HG02759 (cell line): Measurements from ENCODE around the gene CYP2S1.
"Not testable (repeated sequence)": the region's sequence is repeated elsewhere in the genome, so short reads cannot be mapped to it uniquely, and the experiment has no call there.

Source experiments
- ATAC-seq: cut with Tn5 transposase; IDR thresholded peaks from one replicate; pipeline ENCODE4 v1.9.1; 2021; ENCODE audit warnings: mild to moderate bottlenecking, moderate library complexity; ENCODE audit not compliant: unreplicated experiment

The CYP2S1 gene

GRCh38 chr19:41192574-41193429 is at the start of gene CYP2S1:
Gene CYP2S1, plus strand, starts transcription at chr19:41193219. Its CDS starts 46 bp downstream, at chr19:41193265.
- no peak for ATAC-seq

- no peak for ATAC-seq
Measured at GRCh38 chr19:41144403-41144802, 48.6 kb upstream of the CYP2S1 start.

DNA sequence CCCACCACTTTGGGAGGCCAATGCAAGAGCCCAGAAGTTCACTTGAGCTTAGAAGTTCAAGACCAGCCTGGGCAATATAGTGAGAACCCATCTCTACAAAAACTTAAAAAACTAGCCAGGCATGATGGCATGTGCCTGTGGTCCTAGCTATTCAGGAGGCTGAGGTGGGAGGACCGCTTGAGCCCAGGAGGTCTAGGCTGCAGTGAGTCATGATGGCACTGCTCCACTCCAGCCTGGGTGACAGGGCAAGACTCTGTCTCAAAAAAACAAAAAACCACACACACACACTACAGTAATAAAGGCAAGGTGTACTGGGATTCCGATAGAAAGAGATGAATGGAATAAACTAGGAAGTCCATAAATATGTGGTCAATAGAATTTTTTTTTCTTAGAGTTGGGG is 43.2 kb upstream of the CYP2S1 start:
- ATAC-seq, result no peak

GRCh38 chr19:41150986-41151385 is 42.0 kb upstream of the CYP2S1 start:
- ATAC-seq, result not testable (repeated sequence)

GRCh38 chr19:41154060-41154459 is 39.0 kb upstream of the CYP2S1 start:
- ATAC-seq, result no peak

GRCh38 chr19:41156207-41156606 is 36.8 kb upstream of the CYP2S1 start:
- ATAC-seq, result no peak

DNA sequence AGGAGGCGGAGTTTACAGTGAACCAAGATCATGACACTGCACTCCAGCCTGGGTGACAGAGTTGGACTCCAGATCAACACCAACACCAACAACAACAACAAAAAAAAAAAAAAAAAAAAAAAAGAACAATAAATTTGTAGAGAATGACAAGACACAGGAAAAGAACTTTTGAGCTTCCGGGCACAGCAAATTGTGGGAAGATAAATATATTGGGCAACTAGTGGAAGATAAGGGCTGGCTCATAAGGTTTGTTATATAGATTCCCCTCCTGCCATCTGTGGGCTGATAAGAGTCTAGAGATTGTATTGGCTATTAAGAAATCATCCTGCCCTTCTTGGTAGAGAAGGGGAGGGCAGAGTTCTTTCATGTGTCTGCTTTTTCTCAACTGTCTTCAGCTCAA is 33.1 kb upstream of the CYP2S1 start:
- no peak for ATAC-seq

DNA sequence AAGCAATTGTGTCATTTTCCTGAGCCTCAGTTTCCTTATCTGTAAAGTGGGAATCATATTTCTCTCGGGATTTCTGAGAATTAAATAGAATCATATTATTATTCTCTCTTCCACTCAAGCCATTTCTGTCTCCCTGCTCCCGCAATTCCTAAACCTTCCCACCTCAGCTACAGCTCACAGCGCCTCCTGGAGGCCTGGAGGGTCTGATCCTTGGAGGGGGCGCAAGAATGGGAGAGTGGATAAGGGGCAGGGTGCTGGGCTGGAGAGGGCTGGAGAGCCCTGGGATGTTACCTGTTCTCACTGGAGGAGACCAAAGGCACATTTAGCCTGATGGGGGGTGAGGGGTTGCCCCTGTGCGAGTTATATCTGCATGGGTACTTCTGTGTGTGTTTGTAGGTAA is 31.1 kb upstream of the CYP2S1 start:
- no peak for ATAC-seq

DNA sequence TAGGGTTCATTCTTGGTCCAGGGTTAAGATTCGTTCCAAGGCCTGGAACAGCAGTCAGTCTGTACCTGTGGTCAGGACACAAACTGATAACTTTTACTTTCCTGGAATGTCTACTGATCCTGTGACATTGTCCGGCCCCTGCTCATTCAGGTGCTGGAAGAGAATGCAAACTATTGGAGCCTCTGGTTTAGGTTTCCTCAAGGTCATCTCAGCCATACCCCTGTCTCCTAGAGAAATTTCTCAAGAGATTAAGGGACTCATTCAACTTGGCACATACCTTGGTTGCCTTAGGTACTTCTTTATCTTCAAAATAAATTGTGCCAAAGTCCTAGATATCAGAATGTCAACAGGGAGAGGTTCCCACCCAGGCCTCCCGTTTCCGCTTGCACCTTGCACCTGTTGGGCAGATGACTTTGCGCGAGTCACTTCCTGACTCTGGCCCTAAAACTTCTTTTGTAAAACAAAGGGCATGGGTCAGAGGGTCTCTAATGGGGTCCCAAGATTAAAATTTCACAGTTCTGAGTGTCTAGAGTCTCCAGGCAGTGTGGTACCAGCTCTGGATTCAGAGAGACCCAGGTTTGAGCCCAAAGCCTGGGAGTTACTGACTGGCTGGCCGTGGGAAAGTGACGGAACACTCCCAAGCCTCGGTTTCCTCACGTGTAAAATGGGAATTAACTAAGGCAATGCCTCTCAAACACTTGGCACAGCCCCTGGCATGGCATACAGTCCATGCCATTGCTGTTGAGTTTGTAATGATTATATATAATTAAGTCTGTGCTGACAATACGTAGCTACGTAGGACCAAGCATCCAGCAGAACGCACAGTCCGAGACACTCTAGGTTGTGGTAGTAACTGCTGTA is 25.8 kb upstream of the CYP2S1 start:
- ATAC-seq, result no peak

DNA sequence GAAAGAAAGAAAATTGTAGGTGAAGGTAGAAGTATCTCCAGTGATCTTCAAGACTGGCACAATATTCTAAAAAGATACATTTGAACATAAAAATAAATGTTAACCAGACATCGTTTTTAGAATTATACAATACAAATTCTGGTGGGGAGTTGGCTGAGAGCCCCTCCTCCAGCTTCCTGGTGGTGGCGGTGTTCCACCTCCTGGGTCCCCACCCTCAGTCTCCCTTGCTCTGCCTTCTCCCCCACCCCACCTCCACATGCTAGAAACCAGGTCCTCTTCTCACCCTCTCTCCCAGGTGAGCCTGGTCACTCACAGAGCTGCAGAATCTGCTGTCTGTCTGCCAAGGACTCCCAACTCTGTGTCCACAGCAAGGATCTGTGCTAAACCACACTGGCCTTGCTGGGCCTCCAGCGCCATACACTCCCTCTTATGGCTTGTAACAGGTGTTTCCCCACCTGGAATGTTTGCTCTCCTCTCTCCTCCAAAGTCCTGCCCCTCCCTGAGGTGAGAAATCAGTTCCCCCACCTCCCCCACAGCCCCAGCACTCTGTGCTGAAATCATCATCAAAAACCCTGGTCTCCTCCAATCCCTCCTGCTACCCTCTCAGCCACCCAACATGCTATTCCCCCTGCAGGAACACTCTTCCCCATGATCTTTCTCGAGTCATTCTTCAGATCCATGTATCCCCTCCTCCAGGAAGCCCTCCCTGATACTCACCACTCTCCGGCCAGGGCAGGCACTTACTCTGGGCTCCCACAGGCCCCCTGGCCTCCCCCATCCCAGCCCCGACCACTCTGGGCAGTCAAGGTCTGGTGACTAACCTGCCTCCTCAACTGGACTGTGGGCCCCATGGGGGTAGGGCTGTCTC is 20.5 kb upstream of the CYP2S1 start:
- no peak for ATAC-seq

DNA sequence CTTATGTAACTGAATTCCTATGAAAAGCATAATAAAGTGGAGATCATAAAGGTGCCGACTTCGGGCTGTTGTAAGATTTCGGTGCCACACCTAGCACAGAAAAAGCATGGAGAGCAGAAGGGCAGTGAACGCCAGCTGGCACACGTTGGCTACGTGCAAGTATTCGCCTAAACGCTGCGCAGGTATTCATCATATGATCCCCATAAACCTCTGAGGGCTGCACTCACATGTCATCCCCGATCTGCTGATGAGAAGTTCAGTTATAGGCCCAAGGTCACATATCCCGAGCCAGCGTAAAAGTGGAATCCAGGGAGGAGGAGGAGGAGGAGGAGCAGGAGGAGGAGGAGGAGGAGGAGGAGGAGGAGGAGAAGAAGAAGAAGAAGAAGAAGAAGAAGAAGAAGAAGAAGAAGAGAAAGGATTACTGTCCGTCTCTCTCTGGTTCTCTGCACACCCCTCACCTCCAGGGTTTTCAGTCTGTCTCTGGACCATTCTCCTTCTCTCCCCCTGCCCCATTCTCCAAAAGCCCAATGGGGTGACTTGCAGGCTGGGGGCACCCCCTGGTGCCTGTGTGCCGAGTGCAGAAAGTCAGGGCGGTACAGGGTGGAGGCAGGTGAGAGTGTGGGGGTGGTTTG is 18.6 kb upstream of the CYP2S1 start:
- no peak for ATAC-seq

- no peak for ATAC-seq
Measured at GRCh38 chr19:41175801-41176777, 16.9 kb upstream of the CYP2S1 start.

DNA sequence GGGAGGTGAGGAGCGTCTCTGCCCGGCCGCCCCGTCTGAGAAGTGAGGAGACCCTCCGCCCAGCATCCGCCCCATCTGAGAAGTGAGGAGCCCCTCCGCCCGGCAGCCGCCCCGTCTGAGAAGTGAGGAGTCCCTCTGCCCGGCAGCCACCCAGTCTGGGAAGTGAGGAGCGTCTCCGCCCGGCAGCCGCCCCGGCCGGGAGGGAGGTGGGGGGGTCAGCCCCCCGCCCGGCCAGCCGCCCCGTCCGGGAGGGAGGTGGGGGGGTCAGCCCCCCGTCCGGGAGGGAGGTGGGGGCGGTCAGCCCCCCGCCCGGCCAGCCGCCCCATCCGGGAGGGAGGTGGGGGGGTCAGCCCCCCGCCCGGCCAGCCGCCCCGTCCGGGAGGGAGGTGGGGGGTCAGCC is 12.8 kb upstream of the CYP2S1 start:
- not testable (repeated sequence) for ATAC-seq

GRCh38 chr19:41186971-41187883 is 5.8 kb upstream of the CYP2S1 start:
- no peak for ATAC-seq

- no peak for ATAC-seq
Measured at GRCh38 chr19:41187884-41188279, 5.1 kb upstream of the CYP2S1 start.

GRCh38 chr19:41189425-41190065 is 3.5 kb upstream of the CYP2S1 start:
- no peak for ATAC-seq

GRCh38 chr19:41193430-41194156 is 574 bp downstream of the CYP2S1 start:
- ATAC-seq, result no peak
